IPS DF 4.7 (cell line): Measurements from ENCODE around the gene ASPHD2.

Source experiments
- DNase-seq: peaks from one replicate; pipeline ENCODE4 v3.0.0-alpha.2; 2013; ENCODE audit warnings: low spot score; ENCODE audit errors: extremely low read depth

The ASPHD2 gene

GRCh38 chr22:26446808-26447515, 17.9 kb downstream of the ASPHD2 start:
- DNase-seq, result no peak

GRCh38 chr22:26447584-26448329, 18.7 kb downstream of the ASPHD2 start:
- no peak for DNase-seq

- DNase-seq, result no peak
These were observed 19.3 kb downstream of the ASPHD2 start for GRCh38 chr22:26448334-26448733.

GRCh38 chr22:26448941-26449340, 19.9 kb downstream of the ASPHD2 start:
- no peak for DNase-seq

- no peak for DNase-seq
These were observed 21.6 kb downstream of the ASPHD2 start for GRCh38 chr22:26450453-26451185.

GRCh38 chr22:26452236-26453016, 23.4 kb downstream of the ASPHD2 start:
- DNase-seq, result no peak

- no peak for DNase-seq
These were observed 24.2 kb downstream of the ASPHD2 start for GRCh38 chr22:26453216-26453615.

GRCh38 chr22:26453812-26454500, 24.9 kb downstream of the ASPHD2 start:
- DNase-seq, result no peak

GRCh38 chr22:26457661-26458272, 28.7 kb downstream of the ASPHD2 start:
- no peak for DNase-seq

- no peak for DNase-seq
These were observed 31.1 kb downstream of the ASPHD2 start for GRCh38 chr22:26460202-26460601.

- DNase-seq, result peak; percentile 71
These were observed 32.2 kb downstream of the ASPHD2 start for GRCh38 chr22:26461188-26461810.

GRCh38 chr22:26462051-26462450, 33.0 kb downstream of the ASPHD2 start:
- no peak for DNase-seq

GRCh38 chr22:26462641-26463040, 33.6 kb downstream of the ASPHD2 start:
- no peak for DNase-seq

GRCh38 chr22:26463101-26463661, 34.1 kb downstream of the ASPHD2 start:
- DNase-seq, result no peak

- no peak for DNase-seq
These were observed 34.6 kb downstream of the ASPHD2 start for GRCh38 chr22:26463688-26464087.

GRCh38 chr22:26464312-26464711, 35.3 kb downstream of the ASPHD2 start:
- no peak for DNase-seq

GRCh38 chr22:26466196-26466595, 37.1 kb downstream of the ASPHD2 start:
- no peak for DNase-seq

GRCh38 chr22:26470807-26471206, 41.7 kb downstream of the ASPHD2 start:
- DNase-seq, result no peak

GRCh38 chr22:26471522-26471921, 42.5 kb downstream of the ASPHD2 start:
- DNase-seq, result no peak

GRCh38 chr22:26474682-26475081, 45.6 kb downstream of the ASPHD2 start:
- no peak for DNase-seq
